T-helper 17 cell (primary cell): Measurements from ENCODE around the gene CCL22. TPM values are rescaled to one million over a fixed set of nuclear protein-coding genes. Genes with fewer than 3 reads are reported as not detected.

Source experiments
- ATAC-seq: fragments of 150-1000 bp; cut with Tn5 transposase; 2 replicates; pipeline ENCODE4 v1.10.0; 2021; ENCODE audit warnings: mild to moderate bottlenecking, moderate library complexity
- DNase-seq, 3 donors: peaks; one replicate each; pipeline versions ENCODE4 v3.0.0 to v3.0.0-alpha.2; 2020 to 2021
- H3K9me3 ChIP-seq: one replicate; pipeline ENCODE4 v1.7.0; 2013; ENCODE audit warnings: low read length, mild to moderate bottlenecking; ENCODE audit not compliant: control insufficient read depth, poor library complexity, severe bottlenecking
- H3K27ac Mint-ChIP-seq: one replicate; pipeline ENCODE4 v1.8.0; 2022; ENCODE audit warnings: mild to moderate bottlenecking, moderate library complexity, mixed read lengths
- H3K27me3 Mint-ChIP-seq: one replicate; pipeline ENCODE4 v1.8.0; 2022; ENCODE audit warnings: mixed read lengths
- H3K36me3 Mint-ChIP-seq: one replicate; pipeline ENCODE4 v1.8.0; 2022; ENCODE audit warnings: low read depth, mixed read lengths
- H3K4me1 Mint-ChIP-seq: one replicate; pipeline ENCODE4 v1.8.0; 2022; ENCODE audit warnings: mild to moderate bottlenecking, mixed read lengths
- H3K4me3 Mint-ChIP-seq: one replicate; pipeline ENCODE4 v1.8.0; 2022; ENCODE audit warnings: mild to moderate bottlenecking, moderate library complexity, mixed read lengths
- total RNA-seq, 4 donors: library from RNA in 2 of 4; stranded (reverse) in 2 of 4; gene quantifications; one replicate each; pipeline ENCODE4 v1.2.3 and lab custom pipeline; 2022 to 2026

Gene CCL22
- total RNA-seq, 2 donors from 2014 or later, result not detected

- no peak for DNase-seq
- Mint-ChIP-seq H3K4me1 (no peaks in the 10 kb centered on the region), H3K36me3 (no peaks in the 10 kb centered on the region), H3K27me3 (peaks cover 7% of the 10 kb centered on the region), H3K4me3 (no peak overlapping the region), H3K27ac (no peak overlapping the region)
- H3K9me3 ChIP-seq, result no peaks in the 10 kb centered on the region
- ATAC-seq, result no peak
Measured at GRCh38 chr16:57355898-57356414, 2.6 kb upstream of the CCL22 start.

- H3K9me3 ChIP-seq, result no peaks in the 10 kb centered on the region
- Mint-ChIP-seq H3K4me3 (no peak overlapping the region), H3K27me3 (peaks cover 7% of the 10 kb centered on the region), H3K4me1 (no peaks in the 10 kb centered on the region), H3K27ac (no peak overlapping the region), H3K36me3 (no peaks in the 10 kb centered on the region)
- DNase-seq, result no peak
- ATAC-seq, result no peak
Measured at GRCh38 chr16:57356547-57356946, 2.0 kb upstream of the CCL22 start.

GRCh38 chr16:57357330-57358085 is 1.1 kb upstream of the CCL22 start:
- Mint-ChIP-seq H3K27me3 (peaks cover 6% of the 10 kb centered on the region), H3K27ac (peak overlapping the region; percentile 57), H3K36me3 (no peaks in the 10 kb centered on the region), H3K4me1 (no peaks in the 10 kb centered on the region), H3K4me3 (no peak overlapping the region)
- ATAC-seq (no peak), DNase-seq (no peak)
- H3K9me3 ChIP-seq, result no peaks in the 10 kb centered on the region

GRCh38 chr16:57358086-57358420 is 530 bp upstream of the CCL22 start:
- Mint-ChIP-seq H3K27ac (peak overlapping the region; percentile 57), H3K27me3 (peaks cover under 1% of the 10 kb centered on the region), H3K36me3 (no peaks in the 10 kb centered on the region)

GRCh38 chr16:57360321-57360935 is 1.8 kb downstream of the CCL22 start:
- Mint-ChIP-seq H3K27me3 (peaks cover 20% of the 10 kb centered on the region), H3K36me3 (peaks cover 3% of the 10 kb centered on the region), H3K27ac (no peak overlapping the region), H3K4me1 (no peaks in the 10 kb centered on the region), H3K4me3 (no peak overlapping the region)
- H3K9me3 ChIP-seq, result no peaks in the 10 kb centered on the region
- no peak for ATAC-seq
- no peak for DNase-seq

More at GRCh38 chr16:57358086-57358420, 530 bp upstream of the CCL22 start:
- ATAC-seq (no peak), DNase-seq (no peak)
- Mint-ChIP-seq H3K4me3 (no peak overlapping the region), H3K4me1 (no peaks in the 10 kb centered on the region)
- H3K9me3 ChIP-seq, result no peaks in the 10 kb centered on the region

- DNase-seq (no peak), ATAC-seq (no peak)
- Mint-ChIP-seq H3K4me3 (no peak overlapping the region), H3K27ac (no peak overlapping the region), H3K27me3 (peaks cover 27% of the 10 kb centered on the region), H3K4me1 (no peaks in the 10 kb centered on the region), H3K36me3 (peaks cover 3% of the 10 kb centered on the region)
- H3K9me3 ChIP-seq, result no peaks in the 10 kb centered on the region
Measured at GRCh38 chr16:57361404-57361803, 2.8 kb downstream of the CCL22 start.

GRCh38 chr16:57364143-57364542 is 5.6 kb downstream of the CCL22 start:
- no peak overlapping the region for H3K4me3 Mint-ChIP-seq
- ATAC-seq, result no peak
- H3K36me3 Mint-ChIP-seq, result peaks cover 7% of the 10 kb centered on the region
- no peak for DNase-seq
- H3K4me1 Mint-ChIP-seq, result peaks cover 5% of the 10 kb centered on the region
- H3K27ac Mint-ChIP-seq, result no peak overlapping the region
- H3K9me3 ChIP-seq, result no peaks in the 10 kb centered on the region
- H3K27me3 Mint-ChIP-seq, result peaks cover 37% of the 10 kb centered on the region

- Mint-ChIP-seq H3K27me3 (peaks cover 43% of the 10 kb centered on the region), H3K27ac (no peak overlapping the region), H3K4me1 (peaks cover 5% of the 10 kb centered on the region), H3K36me3 (peaks cover 7% of the 10 kb centered on the region), H3K4me3 (no peak overlapping the region)
- ATAC-seq, result no peak
- no peaks in the 10 kb centered on the region for H3K9me3 ChIP-seq
- no peak for DNase-seq
Measured at GRCh38 chr16:57366544-57367040, 8.0 kb downstream of the CCL22 start.

- no peaks in the 10 kb centered on the region for H3K9me3 ChIP-seq
- ATAC-seq, result no peak
- H3K27ac Mint-ChIP-seq, result no peak overlapping the region
- no peak for DNase-seq
- peaks cover 5% of the 10 kb centered on the region for H3K4me1 Mint-ChIP-seq
- H3K36me3 Mint-ChIP-seq, result peaks cover 7% of the 10 kb centered on the region
- H3K4me3 Mint-ChIP-seq, result no peak overlapping the region
- peaks cover 43% of the 10 kb centered on the region for H3K27me3 Mint-ChIP-seq
Measured at GRCh38 chr16:57367116-57367752, 8.7 kb downstream of the CCL22 start.

- Mint-ChIP-seq H3K4me3 (no peak overlapping the region), H3K36me3 (peaks cover 4% of the 10 kb centered on the region), H3K27me3 (peaks cover 23% of the 10 kb centered on the region), H3K4me1 (peaks cover 5% of the 10 kb centered on the region), H3K27ac (no peak overlapping the region)
- ATAC-seq (no peak), DNase-seq (no peak)
- no peaks in the 10 kb centered on the region for H3K9me3 ChIP-seq
Measured at GRCh38 chr16:57371494-57372371, 13.2 kb downstream of the CCL22 start.

GRCh38 chr16:57372372-57373116 is 14.0 kb downstream of the CCL22 start, which contains the start of gene CX3CL1:
CX3CL1 (plus strand) TSS chr16:57372490; CDS start chr16:57372569, 79 bp downstream.
- DNase-seq (no peak), ATAC-seq (no peak)
- Mint-ChIP-seq H3K27me3 (peaks cover 16% of the 10 kb centered on the region), H3K36me3 (peaks cover 2% of the 10 kb centered on the region), H3K27ac (no peak within 1 kb of the TSS), H3K4me3 (no peak within 1 kb of the TSS), H3K4me1 (peaks cover 4% of the 10 kb centered on the region)
- H3K9me3 ChIP-seq, result no peaks in the 10 kb centered on the region
